ENCODE data around the gene TNIP3.

Gene TNIP3

GRCh38 chr4:121176082-121176934, 12.2 kb upstream of the TNIP3 start:
- no peak for TF ChIP-seq REST (IDR thresholded peaks at IDR 0.05; ENCODE audit: insufficient read depth in 1 of 2, low read depth in 2 of 2, low read length in 2 of 2)
- no peak for TF ChIP-seq SIN3A (IDR thresholded peaks at IDR 0.05; ENCODE audit: borderline replicate concordance, insufficient read depth, low read length)
- TF ChIP-seq FOXP2 (optimal IDR thresholded peaks at IDR 0.05; ENCODE audit: borderline replicate concordance, extremely low read depth, extremely low read length, insufficient read depth): no peak
- TF ChIP-seq POLR2AphosphoS5 (IDR thresholded peaks at IDR 0.05; ENCODE audit: low read depth, low read length): no peak
- TF ChIP-seq TAF1 (IDR thresholded peaks at IDR 0.05; ENCODE audit: borderline replicate concordance, insufficient read depth, low read length): no peak

GRCh38 chr4:121168446-121169281, 4.5 kb upstream of the TNIP3 start:
- TF ChIP-seq FOXP2 (optimal IDR thresholded peaks at IDR 0.05; ENCODE audit: borderline replicate concordance, extremely low read depth, extremely low read length, insufficient read depth) (no peak), SIN3A (IDR thresholded peaks at IDR 0.05; ENCODE audit: borderline replicate concordance, insufficient read depth, low read length) (no peak), REST (IDR thresholded peaks at IDR 0.05; ENCODE audit: insufficient read depth in 1 of 2, low read depth in 2 of 2, low read length in 2 of 2) (no peak), TAF1 (IDR thresholded peaks at IDR 0.05; ENCODE audit: borderline replicate concordance, insufficient read depth, low read length) (no peak), POLR2AphosphoS5 (IDR thresholded peaks at IDR 0.05; ENCODE audit: low read depth, low read length) (no peak)

- TF ChIP-seq FOXP2 (optimal IDR thresholded peaks at IDR 0.05; ENCODE audit: borderline replicate concordance, extremely low read depth, extremely low read length, insufficient read depth) (no peak), REST (IDR thresholded peaks at IDR 0.05; ENCODE audit: insufficient read depth in 1 of 2, low read depth in 2 of 2, low read length in 2 of 2) (no peak), SIN3A (IDR thresholded peaks at IDR 0.05; ENCODE audit: borderline replicate concordance, insufficient read depth, low read length) (no peak), TAF1 (IDR thresholded peaks at IDR 0.05; ENCODE audit: borderline replicate concordance, insufficient read depth, low read length) (no peak), POLR2AphosphoS5 (IDR thresholded peaks at IDR 0.05; ENCODE audit: low read depth, low read length) (no peak)
These were observed 2.9 kb upstream of the TNIP3 start for GRCh38 chr4:121166976-121167375.

DNA sequence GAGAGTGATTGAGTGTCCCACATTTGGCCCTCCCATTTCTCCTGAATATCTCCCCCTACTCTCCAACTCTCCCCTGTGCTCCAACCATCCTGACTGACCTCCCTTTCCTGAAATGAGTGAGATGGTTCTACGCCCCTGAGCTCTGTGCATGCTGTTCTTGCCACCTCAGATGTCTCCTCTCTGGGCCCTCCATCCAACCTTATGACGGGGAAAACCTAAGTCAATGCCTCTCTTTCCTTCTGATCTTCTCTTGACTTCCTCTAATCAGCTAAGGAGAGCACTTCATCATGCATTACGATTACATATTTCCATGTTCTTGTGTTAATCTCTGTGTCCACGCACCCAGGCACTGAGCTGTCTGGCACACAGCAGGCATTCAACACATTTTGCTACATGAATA, 1.1 kb upstream of the TNIP3 start:
- TF ChIP-seq SIN3A (IDR thresholded peaks at IDR 0.05; ENCODE audit: borderline replicate concordance, insufficient read depth, low read length) (no peak), TAF1 (IDR thresholded peaks at IDR 0.05; ENCODE audit: borderline replicate concordance, insufficient read depth, low read length) (no peak), POLR2AphosphoS5 (IDR thresholded peaks at IDR 0.05; ENCODE audit: low read depth, low read length) (no peak), FOXP2 (optimal IDR thresholded peaks at IDR 0.05; ENCODE audit: borderline replicate concordance, extremely low read depth, extremely low read length, insufficient read depth) (no peak), REST (IDR thresholded peaks at IDR 0.05; ENCODE audit: insufficient read depth in 1 of 2, low read depth in 2 of 2, low read length in 2 of 2) (no peak)

Measured in PFSK-1 (cell line).